ENCODE measurements around the gene EFCAB6. TPM values are rescaled to one million over a fixed set of nuclear protein-coding genes. Genes with fewer than 3 reads are reported as not detected.

Gene EFCAB6
- total and polyA plus RNA-seq, 4 donors: 0.14 to 2.1 (median 0.53) TPM

- Histone ChIP-seq H3K36me3 (ENCODE audit: control insufficient read depth in 4 of 4, insufficient read depth in 3 of 4, low read depth in 1 of 4, low read length in 3 of 4) (no peaks in the 10 kb centered on the region), H3K27ac (ENCODE audit: low read depth in 1 of 2, low read length in 2 of 2) (no peak overlapping the region), H3K4me1 (ENCODE audit: control insufficient read depth in 4 of 4, insufficient read depth in 4 of 4, low read length in 3 of 4) (no peaks in the 10 kb centered on the region), H3K27me3 (ENCODE audit: control insufficient read depth in 4 of 4, insufficient read depth in 4 of 4, low read length in 3 of 4) (no peaks in the 10 kb centered on the region), H3K4me3 (ENCODE audit: low read depth in 1 of 3, low read length in 3 of 3) (no peak overlapping the region), H3K9ac (ENCODE audit: low read depth in 1 of 2, low read length in 2 of 2) (no peak overlapping the region), H3K9me3 (ENCODE audit: control insufficient read depth in 4 of 4, low read length in 3 of 4) (no peaks in the 10 kb centered on the region)
- TF ChIP-seq SP1 (IDR thresholded peaks at IDR 0.05) (no peak), EGR1 (IDR thresholded peaks at IDR 0.05; ENCODE audit: low read depth in 2 of 2) (no peak), YY1 (IDR thresholded peaks at IDR 0.05) (no peak), ATF3 (IDR thresholded peaks at IDR 0.05) (no peak), TAF1 (conservative IDR thresholded peaks at IDR 0.05) (no peak), FOXA2 (IDR thresholded peaks at IDR 0.05) (no peak), HNF4G (IDR thresholded peaks at IDR 0.05) (no peak), NR2F2 (IDR thresholded peaks at IDR 0.05) (no peak), RXRA (IDR thresholded peaks at IDR 0.05) (no peak), RAD21 (IDR thresholded peaks at IDR 0.05) (no peak), FOXA1 (IDR thresholded peaks at IDR 0.05) (no peak), ZBTB33 (IDR thresholded peaks at IDR 0.05) (no peak), JUND (IDR thresholded peaks at IDR 0.05) (no peak), REST (IDR thresholded peaks at IDR 0.05) (no peak), GABPA (IDR thresholded peaks at IDR 0.05 in 1 of 2, conservative IDR thresholded peaks at IDR 0.05 in 1 of 2) (no peak), HNF4A (conservative IDR thresholded peaks at IDR 0.05) (no peak)
- TF ChIP-seq, protein P1, sequence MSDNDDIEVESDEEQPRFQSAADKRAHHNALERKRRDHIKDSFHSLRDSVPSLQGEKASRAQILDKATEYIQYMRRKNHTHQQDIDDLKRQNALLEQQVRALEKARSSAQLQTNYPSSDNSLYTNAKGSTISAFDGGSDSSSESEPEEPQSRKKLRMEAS (IDR thresholded peaks at IDR 0.05): no peak
- TF ChIP-seq, protein P2, sequence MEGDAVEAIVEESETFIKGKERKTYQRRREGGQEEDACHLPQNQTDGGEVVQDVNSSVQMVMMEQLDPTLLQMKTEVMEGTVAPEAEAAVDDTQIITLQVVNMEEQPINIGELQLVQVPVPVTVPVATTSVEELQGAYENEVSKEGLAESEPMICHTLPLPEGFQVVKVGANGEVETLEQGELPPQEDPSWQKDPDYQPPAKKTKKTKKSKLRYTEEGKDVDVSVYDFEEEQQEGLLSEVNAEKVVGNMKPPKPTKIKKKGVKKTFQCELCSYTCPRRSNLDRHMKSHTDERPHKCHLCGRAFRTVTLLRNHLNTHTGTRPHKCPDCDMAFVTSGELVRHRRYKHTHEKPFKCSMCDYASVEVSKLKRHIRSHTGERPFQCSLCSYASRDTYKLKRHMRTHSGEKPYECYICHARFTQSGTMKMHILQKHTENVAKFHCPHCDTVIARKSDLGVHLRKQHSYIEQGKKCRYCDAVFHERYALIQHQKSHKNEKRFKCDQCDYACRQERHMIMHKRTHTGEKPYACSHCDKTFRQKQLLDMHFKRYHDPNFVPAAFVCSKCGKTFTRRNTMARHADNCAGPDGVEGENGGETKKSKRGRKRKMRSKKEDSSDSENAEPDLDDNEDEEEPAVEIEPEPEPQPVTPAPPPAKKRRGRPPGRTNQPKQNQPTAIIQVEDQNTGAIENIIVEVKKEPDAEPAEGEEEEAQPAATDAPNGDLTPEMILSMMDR (IDR thresholded peaks at IDR 0.05; ENCODE audit: low read depth, low read length, missing input control): no peak
- peak; percentile 23 for DNase-seq (ENCODE audit: low spot score)
- 80% methylated on average over 18 of the region's 18 CpGs for WGBS
Measured at GRCh38 chr22:43541462-43542407, 270.4 kb downstream of the EFCAB6 start.
